Stimulated activated CD8-positive, alpha-beta memory T cell treated with anti-CD3 and anti-CD28 coated beads, Interleukin-7, amount 100 ng/mL, for 4 hours (primary cell): ENCODE results near the gene CBX3.
"Not testable (repeated sequence)": the region's sequence is repeated elsewhere in the genome, so short reads cannot be mapped to it uniquely, and the experiment has no call there.

Source experiments
- DNase-seq, 2 donors: peaks; one replicate each; pipeline ENCODE4 v3.0.0-alpha.2; 2020; ENCODE audit warnings: low read depth in 2 of 2

CBX3 gene

DNA sequence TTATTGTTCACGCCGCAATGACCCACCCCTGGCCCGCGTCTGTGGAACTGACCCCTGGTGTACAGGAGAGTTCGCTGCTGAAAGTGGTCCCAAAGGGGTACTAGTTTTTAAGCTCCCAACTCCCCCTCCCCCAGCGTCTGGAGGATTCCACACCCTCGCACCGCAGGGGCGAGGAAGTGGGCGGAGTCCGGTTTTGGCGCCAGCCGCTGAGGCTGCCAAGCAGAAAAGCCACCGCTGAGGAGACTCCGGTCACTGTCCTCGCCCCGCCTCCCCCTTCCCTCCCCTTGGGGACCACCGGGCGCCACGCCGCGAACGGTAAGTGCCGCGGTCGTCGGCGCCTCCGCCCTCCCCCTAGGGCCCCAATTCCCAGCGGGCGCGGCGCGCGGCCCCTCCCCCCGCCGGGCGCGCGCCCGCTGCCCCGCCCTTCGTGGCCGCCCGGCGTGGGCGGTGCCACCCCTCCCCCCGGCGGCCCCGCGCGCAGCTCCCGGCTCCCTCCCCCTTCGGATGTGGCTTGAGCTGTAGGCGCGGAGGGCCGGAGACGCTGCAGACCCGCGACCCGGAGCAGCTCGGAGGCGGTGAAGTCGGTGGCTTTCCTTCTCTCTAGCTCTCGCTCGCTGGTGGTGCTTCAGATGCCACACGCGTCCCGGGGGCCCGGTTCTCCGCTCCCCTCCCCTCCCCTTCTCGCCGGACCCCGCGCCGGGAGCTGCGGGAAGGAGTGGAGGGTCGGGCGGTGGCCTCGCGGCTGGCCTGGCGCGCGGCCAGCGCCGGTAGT lies at the start of gene CBX3:
TSS of gene CBX3 (plus strand) at position 499 of the 772 bp plus-strand sequence. CDS start 1,254 bp downstream, outside the sequence.
- peak; percentile 71 to 83 for DNase-seq

DNA sequence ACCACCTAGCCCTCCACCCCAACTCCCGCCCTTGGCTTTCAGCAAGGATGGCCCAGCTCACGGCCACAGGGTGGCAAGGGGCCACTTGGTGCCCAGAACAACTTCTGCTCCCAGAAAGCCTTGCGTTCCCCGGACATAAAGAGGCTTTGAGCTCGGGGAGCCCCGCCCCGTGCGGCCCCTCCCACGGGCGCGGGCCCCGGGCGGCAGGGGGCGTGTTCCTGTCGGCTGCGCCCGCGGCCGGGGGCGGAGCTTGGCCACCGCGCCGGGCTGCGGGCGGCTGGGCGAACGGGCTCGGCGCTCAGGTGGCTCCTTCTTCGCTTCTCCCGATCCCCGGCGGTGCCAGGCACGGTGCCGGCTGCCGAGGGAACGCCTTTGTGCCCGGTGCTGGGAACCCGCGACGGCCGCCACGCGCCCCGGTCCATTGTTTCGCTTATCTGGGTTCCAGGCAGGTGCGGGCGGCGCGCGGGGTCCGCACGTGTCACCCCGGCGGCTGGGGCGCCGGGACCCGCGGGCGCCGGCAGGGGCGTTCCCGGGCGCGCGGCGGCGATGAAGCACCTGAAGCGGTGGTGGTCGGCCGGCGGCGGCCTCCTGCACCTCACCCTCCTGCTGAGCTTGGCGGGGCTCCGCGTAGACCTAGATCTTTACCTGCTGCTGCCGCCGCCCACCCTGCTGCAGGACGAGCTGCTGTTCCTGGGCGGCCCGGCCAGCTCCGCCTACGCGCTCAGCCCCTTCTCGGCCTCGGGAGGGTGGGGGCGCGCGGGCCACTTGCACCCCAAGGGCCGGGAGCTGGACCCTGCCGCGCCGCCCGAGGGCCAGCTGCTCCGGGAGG lies 49.4 kb upstream of the CBX3 start, which contains the start of gene NFE2L3:
TSS of gene NFE2L3 (plus strand) at position 246 of the 829 bp plus-strand sequence. CDS start at position 547, 301 bp downstream.
- peak; percentile 52 to 78 for DNase-seq

DNA sequence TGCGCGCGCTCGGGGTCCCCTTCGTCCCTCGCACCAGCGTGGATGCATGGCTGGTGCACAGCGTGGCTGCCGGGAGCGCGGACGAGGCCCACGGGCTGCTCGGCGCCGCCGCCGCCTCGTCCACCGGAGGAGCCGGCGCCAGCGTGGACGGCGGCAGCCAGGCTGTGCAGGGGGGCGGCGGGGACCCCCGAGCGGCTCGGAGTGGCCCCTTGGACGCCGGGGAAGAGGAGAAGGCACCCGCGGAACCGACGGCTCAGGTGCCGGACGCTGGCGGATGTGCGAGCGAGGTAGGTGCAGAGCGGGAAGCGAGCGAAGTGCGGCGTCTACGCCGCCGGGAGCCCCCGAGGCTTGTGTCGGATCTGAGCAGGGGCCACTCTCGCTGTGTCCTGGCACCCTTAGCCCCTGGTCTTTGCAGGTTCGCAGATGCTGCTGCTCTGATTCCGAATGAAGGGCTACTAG lies 48.7 kb upstream of the CBX3 start:
- DNase-seq: peak in 1 of 2 donors; percentile 23

DNA sequence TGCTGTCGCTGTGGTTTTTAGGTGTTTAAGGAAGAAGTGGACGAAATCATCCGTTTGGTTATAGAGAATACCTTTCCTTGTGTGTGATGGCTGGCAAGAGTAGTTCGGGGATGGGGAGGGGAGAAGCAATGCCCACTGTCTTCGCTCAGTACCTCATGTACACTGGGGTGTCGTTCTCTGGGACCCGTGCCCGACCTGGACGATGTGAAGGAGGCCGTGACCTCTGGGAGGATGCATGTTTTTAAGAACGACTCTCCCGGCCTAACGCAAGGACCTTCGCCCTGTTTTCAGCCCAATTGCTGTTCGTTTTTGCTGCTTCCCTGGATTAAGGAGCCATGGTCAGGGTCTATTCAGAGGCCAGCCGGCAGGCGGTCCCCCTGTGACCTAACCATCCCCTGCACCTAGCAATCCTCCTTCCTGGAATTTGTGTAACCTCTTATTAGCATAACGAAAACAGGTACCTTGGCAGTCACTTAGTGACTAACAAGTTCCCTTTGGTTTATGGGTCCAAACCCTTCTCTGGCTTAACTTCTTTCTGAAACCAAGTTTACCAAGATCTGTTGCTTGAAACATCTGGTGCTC lies 48.2 kb upstream of the CBX3 start:
- peak in 1 of 2 donors; percentile 17 for DNase-seq

DNA sequence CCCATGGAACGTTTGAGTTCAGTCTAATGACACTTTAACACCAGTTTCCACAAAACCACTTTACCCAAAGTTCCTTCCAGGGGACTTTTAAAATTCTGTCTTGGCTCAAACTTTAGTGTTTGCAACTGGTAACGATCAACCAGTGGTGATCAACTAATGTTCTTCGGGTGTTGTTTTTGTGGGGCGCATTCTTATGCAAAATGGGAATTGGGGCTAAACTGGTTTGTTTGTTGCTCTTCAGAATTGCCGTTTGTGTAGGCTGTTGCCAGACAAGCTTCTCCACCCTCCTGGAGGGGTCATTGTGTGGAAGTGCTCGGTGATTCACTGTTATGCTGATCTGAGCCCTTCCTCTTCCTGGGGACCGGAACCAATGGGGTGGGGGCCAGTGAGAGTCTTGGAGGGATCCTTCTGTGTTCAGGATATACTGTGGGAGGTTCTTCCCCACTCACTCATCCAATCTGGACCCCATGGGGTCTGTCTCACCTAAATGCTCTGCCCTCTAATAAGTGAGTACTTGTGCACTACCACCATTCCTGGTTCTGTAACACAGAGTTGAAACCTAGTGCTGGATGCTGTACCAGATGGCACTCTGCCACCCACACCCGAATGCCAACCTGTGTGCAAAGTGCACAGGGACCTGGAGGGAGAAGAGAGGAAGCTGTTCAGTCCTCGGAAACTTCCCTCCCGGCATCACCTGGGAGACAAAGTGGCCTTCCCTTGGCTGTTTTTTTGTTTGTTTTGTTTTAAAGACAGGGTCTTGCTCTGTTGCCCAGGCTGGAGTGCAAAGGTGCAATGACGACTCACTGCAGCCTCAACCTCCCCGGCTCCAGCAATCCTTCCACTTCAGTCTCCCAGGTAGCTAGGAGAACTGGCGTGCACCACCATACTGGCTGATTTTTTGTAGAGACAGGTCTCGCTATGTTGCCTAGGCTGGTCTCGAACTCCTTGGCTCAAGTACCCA lies 47.4 kb upstream of the CBX3 start:
- no peak for DNase-seq

DNA sequence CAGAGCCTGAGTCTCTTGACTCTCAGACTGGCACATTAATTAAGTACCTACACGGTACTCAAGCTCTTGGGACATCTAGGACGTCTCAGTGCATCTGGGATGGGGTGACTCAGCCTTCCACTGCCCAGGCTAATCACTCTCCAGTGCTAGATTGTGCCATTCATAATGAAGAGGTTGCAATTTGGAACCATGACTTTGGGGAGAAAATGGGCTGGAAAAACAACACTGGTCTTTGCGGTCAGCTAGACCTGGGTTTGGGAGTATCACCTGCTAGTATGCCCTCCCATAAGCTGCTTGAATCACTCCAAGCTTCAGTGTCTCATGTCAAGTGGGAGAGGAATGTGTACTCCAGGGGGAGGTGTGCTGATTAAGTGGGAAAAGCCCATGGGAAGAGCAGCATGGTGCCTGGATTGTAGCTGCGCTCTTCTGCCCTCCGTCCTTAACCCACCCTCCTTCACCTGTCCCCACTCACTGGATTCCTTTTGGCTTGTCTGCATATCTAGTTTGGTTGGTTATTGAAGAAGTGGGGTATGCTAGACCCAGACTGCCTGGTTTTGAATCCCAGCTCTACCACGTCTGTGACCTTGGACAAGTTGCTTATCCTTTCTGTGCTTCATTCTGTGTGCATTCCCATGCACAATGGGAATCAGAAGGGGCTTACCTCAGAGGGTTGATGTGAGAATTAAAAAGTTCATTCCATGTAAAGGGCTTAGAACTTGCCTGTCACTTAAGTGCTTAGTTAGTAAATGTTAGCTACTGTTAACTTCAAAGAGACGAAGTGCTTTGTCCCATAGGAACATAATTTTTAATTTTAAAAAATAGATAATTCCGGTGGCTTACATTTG lies 45.8 kb upstream of the CBX3 start:
- DNase-seq: no peak

DNA sequence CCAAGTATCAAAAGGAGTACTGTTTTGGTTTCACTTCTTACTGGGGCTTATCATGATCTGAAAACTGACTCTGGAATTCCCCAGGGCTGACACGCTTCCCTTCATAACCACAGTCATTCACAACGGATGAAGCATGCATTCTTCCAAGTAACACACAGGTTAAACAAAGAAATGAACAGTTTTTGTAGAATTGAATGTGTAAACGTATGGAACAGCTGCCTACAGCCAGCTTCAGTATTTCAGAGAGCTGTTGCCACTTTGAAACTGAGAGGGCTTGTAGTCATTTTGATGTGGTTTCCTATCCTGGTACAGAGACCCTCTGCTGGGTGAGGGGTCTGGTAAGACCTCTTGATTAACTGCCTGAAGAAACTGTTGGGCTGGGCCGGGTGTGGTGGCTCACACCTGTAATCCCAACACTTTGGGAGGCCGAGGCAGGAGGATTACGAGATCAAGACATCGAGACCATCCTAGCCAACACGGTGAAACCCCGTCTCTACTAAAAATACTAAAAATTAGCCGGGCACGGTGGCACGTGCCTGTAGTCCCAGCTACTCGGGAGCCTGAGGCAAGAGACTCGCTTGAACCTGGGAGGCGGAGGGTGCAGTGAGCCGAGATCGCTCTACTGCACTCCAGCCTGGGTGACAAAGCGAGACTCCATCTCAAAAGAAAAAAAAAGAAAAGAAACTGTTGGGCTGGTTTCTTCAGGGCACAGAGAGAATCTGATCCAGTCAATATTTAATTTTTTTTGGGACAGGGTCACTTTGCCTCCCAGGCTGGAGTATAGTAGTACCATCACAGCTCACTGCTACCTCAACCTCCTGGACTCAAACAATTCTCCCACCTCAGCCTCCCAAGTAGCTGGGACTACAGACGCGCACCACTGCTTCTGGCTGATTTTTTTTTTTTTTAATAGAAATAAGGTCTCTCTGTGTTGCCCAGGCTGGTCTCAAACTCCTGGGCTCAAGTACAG lies 44.8 kb upstream of the CBX3 start:
- DNase-seq: peak; percentile 41 to 57

DNA sequence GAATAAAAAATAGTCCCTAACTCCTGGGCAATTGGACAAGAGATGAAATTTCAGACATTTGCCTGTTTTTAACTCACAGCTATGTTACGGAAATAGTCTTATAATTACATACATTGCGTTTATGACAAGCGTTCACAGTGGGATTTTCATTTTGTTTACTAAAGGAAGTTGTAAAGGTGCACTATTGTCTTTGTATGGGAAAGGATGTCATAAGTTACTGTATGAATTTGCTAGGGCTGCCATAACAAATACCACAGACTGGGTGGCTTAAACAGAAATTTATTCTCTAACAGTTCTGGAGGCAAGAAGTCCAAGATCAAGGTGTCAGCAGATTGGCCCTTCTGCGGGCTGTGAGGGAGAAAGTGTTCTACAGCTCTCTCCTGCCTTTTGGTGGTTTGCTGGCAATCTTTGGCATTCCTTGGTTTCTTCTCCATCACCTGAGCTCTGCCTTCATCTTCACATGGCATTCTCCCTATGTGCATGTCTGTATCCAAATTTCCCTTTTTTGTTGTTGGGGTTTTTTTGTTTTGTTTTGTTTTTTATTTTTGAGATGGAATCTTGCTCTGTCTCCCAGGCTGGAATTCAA lies 43.9 kb upstream of the CBX3 start:
- no peak for DNase-seq

DNA sequence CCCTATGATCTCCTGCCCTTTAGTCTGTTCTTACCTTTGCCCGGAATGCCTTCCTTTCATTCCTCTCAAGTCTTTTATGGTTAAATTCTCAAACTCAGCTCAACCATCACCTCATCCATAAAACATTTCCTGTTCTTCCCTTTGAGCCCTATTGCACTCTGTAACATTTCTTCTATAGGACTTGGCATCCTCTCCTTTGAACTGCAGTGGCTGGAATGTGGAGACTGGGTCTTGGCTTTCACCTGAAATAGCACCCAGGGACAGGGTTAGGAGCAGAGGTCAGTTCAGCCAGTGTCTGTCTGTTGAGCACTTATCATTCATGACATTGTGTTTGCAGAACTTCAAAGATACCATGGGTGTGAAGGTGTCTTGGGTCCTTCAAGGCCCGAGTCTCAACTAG lies 42.3 kb upstream of the CBX3 start:
- DNase-seq: no peak

DNA sequence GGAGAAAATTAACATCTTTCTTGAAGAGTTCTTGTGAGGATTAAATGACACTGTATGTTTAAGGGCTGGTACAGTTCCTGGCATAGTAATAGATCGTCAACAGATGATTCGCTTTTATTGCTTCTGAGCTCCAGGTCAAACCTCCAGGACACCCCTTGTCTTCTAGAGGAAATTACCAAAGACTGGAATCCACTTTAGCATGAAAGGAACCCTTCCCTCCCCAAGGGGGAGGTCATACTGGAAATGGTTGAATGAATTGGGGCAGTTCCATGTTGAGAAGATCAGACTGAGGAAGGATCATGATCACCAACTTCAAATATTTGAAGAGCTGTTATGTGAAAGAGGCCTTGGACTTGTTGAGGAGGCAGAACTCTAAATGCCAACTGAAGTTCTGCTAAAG lies 40.6 kb upstream of the CBX3 start:
- DNase-seq: no peak

DNA sequence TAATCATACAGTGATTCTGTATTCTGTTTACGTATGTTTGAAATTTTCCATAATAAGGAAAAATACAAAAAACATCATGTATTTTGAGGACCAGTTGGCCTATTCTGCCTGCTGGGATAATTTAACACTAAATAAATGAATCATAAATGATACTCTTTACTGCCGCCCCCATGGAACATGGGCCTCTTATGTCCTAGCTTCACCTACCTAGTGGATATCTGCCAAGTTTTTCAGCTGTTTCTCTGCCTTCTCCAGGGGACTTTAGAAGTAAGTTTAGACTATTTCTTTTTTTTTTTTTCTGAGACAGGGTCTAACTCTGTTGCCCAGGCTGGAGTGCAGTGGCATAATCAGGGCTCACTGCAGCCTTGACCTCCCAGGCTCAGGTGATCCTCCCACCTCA lies 39.1 kb upstream of the CBX3 start:
- DNase-seq: no peak

DNA sequence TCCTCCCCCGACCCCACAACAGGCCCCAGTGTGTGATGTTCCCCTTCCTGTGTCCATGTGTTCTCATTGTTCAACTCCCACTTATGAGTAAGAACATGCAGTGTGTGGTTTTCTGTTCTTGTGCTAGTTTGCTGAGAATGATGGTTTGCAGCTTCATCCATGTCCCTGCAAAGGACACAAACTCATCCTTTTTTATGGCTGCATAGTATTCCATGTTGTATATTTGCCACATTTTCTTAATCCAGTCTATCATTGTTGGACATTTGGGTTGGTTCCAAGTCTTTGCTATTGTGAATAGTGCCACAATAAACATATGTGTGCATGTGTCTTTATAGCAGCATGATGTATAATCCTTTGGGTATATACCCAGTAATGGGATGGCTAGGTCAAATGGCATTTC lies 37.7 kb upstream of the CBX3 start:
- DNase-seq: not testable (repeated sequence)

DNA sequence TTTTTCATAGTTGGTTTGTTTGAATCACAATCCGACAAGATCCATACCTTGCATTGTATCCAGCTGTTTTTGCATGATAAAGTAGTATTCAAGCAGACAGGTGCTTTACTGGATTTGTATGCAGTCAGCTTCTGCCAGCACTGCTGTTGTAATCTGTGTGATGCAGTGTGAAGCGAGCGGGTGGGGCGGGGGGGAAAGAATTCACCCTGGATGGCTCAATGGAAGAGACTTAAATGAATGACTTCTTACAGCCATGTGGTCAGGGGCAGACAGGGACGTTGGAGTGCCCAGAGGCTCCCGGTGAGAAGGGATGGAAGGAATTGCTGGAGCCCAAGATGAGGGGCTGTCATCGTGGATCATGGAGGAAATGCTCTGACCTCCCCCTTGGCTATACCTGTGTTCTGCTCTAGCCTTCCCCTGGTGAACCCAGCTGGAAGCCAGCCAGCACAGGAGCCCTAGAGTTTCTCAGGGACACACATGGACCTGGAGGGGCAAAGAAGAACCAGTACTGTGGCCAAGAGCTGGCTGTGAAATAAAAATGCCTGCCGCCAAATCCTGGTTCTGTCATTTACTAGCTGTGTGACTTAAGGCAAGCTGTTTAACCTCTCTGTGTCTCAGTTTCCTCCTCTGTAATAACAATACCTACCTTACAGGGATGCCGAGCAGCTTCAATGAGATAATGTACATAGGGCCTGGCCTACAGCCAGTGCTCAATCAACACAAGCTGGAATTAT lies 35.4 kb upstream of the CBX3 start:
- DNase-seq: no peak

DNA sequence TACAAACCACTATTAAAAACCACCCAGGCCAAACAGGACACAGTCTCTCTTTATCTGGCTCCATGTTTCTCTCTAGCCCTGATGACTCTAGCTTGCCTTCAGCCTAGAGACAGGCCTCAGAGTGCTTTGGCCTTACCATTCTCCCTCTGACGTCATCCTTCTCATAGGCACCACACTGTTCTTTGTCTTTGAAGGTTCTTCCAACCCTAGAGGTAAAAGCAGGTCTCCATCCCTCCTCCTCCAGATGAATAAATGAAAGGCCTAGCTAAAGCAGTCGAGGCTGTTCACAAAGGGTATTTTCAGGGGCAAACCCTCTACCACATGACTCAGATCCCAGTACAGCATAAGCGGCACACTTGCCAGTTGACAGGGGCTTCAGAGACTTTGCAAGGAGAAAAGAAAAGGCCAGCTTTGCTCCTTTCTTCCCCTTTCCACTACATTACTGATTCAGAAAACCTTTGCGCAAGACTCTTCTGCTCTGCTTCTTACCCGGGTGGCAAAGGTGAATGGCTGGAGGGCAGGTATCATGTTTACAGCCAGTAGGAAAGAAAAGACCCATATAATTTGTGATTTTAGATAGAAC lies 34.8 kb upstream of the CBX3 start:
- no peak for DNase-seq

DNA sequence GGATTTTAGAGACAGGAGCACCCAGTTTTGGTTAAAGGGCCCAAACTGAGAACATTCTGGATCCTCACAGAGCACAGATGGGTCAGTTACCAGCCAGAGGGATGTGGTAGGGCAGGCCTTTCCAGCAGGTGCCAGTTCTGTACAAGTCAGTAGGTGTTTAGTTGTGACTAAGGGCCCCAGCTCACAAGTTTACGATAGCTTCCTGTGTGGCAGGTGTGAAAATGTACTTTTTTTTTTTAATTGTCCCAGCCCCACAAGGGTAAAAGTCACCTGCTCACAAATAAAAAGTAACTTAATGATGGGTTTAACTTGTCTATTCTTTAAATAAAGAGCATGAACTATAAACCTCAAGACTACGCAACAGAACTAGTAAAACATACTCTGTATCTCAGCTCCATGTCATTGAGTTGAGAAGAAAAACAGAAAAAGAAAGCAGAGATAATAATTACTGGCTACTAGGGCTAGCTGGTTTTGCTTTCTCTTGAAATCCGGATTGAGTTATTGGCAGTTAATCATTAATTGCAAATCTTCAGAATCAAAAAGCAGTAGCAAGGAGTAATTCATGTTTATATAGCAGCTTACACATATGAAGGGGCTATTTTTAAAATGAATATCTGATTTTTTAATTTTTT lies 34.1 kb upstream of the CBX3 start:
- no peak for DNase-seq

DNA sequence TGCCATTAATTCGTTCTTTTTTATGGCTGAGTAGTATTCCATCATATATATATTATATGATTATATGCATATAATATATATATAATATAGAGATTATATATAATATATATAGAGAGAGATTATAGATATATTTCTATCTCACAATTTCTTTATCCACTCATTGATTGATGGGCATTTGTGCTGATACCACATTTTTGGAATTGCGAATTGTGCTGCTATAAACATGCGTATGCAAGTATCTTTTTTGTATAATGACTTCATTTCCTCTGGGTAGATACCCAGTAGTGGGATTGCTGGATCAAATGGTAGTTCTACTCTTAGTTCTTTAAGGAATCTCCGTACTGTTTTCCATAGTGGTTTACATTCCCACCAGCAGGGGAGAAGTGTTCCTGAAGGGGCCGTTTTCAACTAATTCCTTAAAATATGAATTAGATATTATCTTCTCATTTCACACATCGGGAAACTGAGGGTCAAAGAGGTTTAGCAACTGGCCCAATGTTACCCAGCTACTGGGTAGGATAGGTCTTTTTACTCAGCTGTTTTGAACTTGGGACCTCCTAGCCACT lies 33.0 kb upstream of the CBX3 start:
- no peak for DNase-seq

DNA sequence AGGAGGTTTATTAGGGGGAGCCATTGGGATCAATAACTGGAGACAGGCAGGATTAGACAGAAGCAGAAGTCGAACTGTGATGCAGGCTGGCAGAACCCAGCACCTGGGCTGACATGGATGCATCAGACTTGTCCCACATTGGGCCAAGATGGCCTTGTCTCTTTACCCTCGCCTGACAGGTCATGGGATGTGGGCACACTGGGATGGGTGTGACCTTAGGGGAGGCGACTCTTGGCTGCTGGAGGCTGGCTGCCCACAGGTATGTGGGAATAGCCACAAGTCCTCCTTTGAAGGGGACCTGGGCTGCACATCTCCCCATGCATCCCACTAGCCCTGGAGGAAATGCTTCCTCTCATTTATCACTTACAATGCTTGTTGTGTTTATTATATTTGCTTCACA lies 32.3 kb upstream of the CBX3 start:
- no peak for DNase-seq
